ENCODE data around the gene NME2. TPM values are rescaled to one million over a fixed set of nuclear protein-coding genes. Genes with fewer than 3 reads are reported as not detected.

NME2 gene
- total RNA-seq, 1 donor: 524 TPM

DNA sequence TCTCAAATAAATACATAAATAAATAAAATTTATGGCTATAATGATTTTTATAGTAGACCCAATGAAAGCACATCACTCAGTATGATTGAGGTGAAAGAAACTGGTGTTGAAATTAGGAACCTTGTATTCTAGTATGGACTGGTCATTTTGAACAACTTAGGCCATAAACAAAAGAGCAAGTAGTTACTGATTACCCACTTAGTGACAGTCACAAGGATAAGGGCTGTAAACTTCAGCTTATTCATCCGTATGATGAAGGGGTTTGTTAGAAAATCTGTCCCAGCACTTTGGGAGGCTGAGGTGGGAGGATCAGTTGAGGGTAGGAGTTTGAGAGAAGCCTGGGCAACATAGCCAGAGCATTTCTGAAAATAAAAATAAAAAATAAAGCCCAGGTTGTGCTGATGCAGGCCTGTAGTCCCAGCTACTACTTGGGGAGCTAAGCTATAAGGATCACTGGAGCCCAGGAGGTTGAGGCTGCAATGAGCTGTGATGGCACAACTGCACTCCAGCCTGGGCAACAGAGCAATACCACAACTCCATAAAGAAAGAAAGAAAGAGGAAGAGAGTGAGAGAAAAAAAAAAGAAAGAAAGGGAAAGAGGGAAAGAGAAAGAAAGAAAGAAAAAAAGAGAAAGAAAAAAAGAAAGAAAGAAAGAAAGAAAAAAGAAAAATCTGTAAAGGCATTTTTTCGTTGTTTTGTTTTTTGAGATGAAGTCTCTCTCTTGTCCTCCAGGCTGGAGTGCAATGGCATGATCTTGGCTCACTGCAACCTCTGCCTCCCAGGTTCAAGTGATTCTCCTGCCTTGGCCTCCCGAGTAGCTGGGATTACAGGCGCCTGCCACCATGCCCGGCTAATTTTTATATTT lies 41.3 kb upstream of the NME2 start:
- peaks cover 15% of the 10 kb centered on the region for H3K4me1 ChIP-seq (ENCODE audit: insufficient read depth, low read length)
- no peaks in the 10 kb centered on the region for H3K27me3 ChIP-seq (ENCODE audit: insufficient read depth, low read length)
- no peaks in the 10 kb centered on the region for H4K20me1 ChIP-seq (ENCODE audit: insufficient read depth, low read length)
- peak overlapping the region; percentile 22 for H2AFZ ChIP-seq (ENCODE audit: low read length)
- H3K9me3 ChIP-seq (ENCODE audit: low read depth, low read length): no peaks in the 10 kb centered on the region
- H3K4me2 ChIP-seq (ENCODE audit: insufficient read depth, low read length): no peak overlapping the region
- TF ChIP-seq, protein P1, sequence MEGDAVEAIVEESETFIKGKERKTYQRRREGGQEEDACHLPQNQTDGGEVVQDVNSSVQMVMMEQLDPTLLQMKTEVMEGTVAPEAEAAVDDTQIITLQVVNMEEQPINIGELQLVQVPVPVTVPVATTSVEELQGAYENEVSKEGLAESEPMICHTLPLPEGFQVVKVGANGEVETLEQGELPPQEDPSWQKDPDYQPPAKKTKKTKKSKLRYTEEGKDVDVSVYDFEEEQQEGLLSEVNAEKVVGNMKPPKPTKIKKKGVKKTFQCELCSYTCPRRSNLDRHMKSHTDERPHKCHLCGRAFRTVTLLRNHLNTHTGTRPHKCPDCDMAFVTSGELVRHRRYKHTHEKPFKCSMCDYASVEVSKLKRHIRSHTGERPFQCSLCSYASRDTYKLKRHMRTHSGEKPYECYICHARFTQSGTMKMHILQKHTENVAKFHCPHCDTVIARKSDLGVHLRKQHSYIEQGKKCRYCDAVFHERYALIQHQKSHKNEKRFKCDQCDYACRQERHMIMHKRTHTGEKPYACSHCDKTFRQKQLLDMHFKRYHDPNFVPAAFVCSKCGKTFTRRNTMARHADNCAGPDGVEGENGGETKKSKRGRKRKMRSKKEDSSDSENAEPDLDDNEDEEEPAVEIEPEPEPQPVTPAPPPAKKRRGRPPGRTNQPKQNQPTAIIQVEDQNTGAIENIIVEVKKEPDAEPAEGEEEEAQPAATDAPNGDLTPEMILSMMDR (IDR thresholded peaks at IDR 0.05; ENCODE audit: extremely low read depth, low read depth, low read length): no peak
- H3K79me2 ChIP-seq (ENCODE audit: insufficient read depth, low read length): peaks cover 7% of the 10 kb centered on the region
- no peak overlapping the region for H3K27ac ChIP-seq (ENCODE audit: low read depth, low read length)
- no peaks in the 10 kb centered on the region for H3K36me3 ChIP-seq (ENCODE audit: insufficient read depth, low read length)
- no peak overlapping the region for H3K4me3 ChIP-seq (ENCODE audit: insufficient read depth, low read length)
- no peak for DNase-seq (ENCODE audit: insufficient read length, low spot score, missing footprints)

DNA sequence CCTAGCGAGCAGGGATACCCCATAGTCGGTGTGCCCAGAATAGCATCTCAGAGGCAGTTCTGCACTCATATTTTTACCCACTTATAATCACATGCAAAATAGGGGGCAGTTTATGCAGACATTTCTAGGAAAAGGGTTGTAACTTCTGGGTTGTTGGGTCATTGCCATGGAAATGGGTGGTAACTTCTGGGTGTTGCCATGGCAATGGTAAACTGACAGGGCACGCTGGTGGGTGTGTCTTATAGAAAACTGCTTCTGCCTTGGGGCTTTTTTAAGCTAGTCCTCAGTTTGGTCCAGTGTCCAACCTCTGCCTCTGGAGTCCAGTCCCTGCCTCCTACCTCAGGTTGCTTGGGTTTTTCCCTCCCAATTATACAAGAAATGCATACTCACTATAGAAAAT lies 38.1 kb upstream of the NME2 start:
- peaks cover 4% of the 10 kb centered on the region for H3K4me1 ChIP-seq (ENCODE audit: insufficient read depth, low read length)
- TF ChIP-seq, protein P1 (IDR thresholded peaks at IDR 0.05; ENCODE audit: extremely low read depth, low read depth, low read length): no peak

DNA sequence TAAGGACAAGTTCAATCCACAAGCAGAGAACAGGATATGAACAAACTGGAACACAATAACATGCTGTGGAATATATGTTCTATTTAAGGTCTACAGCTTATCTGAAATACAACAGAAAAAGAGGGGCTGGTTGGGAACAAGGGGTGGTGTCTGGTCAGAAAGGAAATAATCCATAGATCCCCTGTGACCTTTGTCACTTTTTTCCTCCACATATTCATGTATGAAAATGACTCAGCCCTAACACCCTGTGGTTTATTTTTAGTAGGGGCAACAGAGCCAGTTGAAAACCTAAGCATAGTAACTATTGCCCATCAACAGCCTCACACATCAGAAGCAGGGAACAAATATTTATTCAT lies 33.3 kb upstream of the NME2 start:
- Histone ChIP-seq H3K27ac (ENCODE audit: low read depth, low read length) (no peak overlapping the region), H3K4me3 (ENCODE audit: insufficient read depth, low read length) (no peak overlapping the region), H3K4me1 (ENCODE audit: insufficient read depth, low read length) (peaks cover 8% of the 10 kb centered on the region), H3K36me3 (ENCODE audit: insufficient read depth, low read length) (no peaks in the 10 kb centered on the region), H3K4me2 (ENCODE audit: insufficient read depth, low read length) (peak overlapping the region; percentile 42), H3K79me2 (ENCODE audit: insufficient read depth, low read length) (no peaks in the 10 kb centered on the region), H3K27me3 (ENCODE audit: insufficient read depth, low read length) (no peaks in the 10 kb centered on the region), H4K20me1 (ENCODE audit: insufficient read depth, low read length) (no peaks in the 10 kb centered on the region), H3K9me3 (ENCODE audit: low read depth, low read length) (no peaks in the 10 kb centered on the region), H2AFZ (ENCODE audit: low read length) (peak overlapping the region; percentile 71)
- DNase-seq (ENCODE audit: insufficient read length, low spot score, missing footprints): peak; percentile 84
- TF ChIP-seq, protein P1 (IDR thresholded peaks at IDR 0.05; ENCODE audit: extremely low read depth, low read depth, low read length): no peak

More for the DNA sequence above, 38.1 kb upstream of the NME2 start:
- H3K4me3 ChIP-seq (ENCODE audit: insufficient read depth, low read length): no peak overlapping the region
- no peak for DNase-seq (ENCODE audit: insufficient read length, low spot score, missing footprints)
- H3K27ac ChIP-seq (ENCODE audit: low read depth, low read length): no peak overlapping the region
- H3K4me2 ChIP-seq (ENCODE audit: insufficient read depth, low read length): no peak overlapping the region
- no peak overlapping the region for H2AFZ ChIP-seq (ENCODE audit: low read length)
- no peaks in the 10 kb centered on the region for H3K27me3 ChIP-seq (ENCODE audit: insufficient read depth, low read length)
- H3K79me2 ChIP-seq (ENCODE audit: insufficient read depth, low read length): no peaks in the 10 kb centered on the region
- no peaks in the 10 kb centered on the region for H3K36me3 ChIP-seq (ENCODE audit: insufficient read depth, low read length)
- no peaks in the 10 kb centered on the region for H3K9me3 ChIP-seq (ENCODE audit: low read depth, low read length)
- no peaks in the 10 kb centered on the region for H4K20me1 ChIP-seq (ENCODE audit: insufficient read depth, low read length)

DNA sequence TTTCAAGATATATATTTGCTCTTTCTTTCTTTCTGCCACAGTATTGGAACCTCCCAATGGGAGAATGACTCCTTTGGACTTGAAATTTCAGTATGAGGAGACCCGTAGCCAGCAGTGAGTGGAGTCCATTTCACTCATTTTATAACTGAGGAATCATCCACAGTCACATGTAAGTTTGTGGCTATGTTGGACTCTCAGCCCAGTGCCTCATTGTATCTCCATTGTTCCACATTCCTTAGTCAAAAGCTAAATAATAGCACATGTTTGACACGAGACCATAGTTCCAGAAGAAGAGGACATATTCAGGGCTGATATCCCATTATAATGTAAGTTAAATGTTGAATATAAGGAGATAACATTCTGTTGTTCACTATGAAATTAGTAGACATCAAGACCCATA lies 32.8 kb upstream of the NME2 start:
- Histone ChIP-seq H3K27ac (ENCODE audit: low read depth, low read length) (peak overlapping the region; percentile 27), H4K20me1 (ENCODE audit: insufficient read depth, low read length) (no peaks in the 10 kb centered on the region), H3K4me2 (ENCODE audit: insufficient read depth, low read length) (peak overlapping the region; percentile 1), H3K36me3 (ENCODE audit: insufficient read depth, low read length) (no peaks in the 10 kb centered on the region), H3K27me3 (ENCODE audit: insufficient read depth, low read length) (no peaks in the 10 kb centered on the region), H3K4me1 (ENCODE audit: insufficient read depth, low read length) (peaks cover 8% of the 10 kb centered on the region), H3K79me2 (ENCODE audit: insufficient read depth, low read length) (no peaks in the 10 kb centered on the region), H2AFZ (ENCODE audit: low read length) (peak overlapping the region; percentile 71), H3K4me3 (ENCODE audit: insufficient read depth, low read length) (no peak overlapping the region), H3K9me3 (ENCODE audit: low read depth, low read length) (no peaks in the 10 kb centered on the region)
- TF ChIP-seq, protein P1 (IDR thresholded peaks at IDR 0.05; ENCODE audit: extremely low read depth, low read depth, low read length): no peak
- DNase-seq (ENCODE audit: insufficient read length, low spot score, missing footprints): peak; percentile 52

All from osteoblast (primary cell).